ENCODE data around the gene SLC51A.
"Not testable (repeated sequence)": the region's sequence is repeated elsewhere in the genome, so short reads cannot be mapped to it uniquely, and the experiment has no call there.

Gene SLC51A
- total RNA-seq, result 0 to 0.19 (median 0) reads per million in 3 donors

DNA sequence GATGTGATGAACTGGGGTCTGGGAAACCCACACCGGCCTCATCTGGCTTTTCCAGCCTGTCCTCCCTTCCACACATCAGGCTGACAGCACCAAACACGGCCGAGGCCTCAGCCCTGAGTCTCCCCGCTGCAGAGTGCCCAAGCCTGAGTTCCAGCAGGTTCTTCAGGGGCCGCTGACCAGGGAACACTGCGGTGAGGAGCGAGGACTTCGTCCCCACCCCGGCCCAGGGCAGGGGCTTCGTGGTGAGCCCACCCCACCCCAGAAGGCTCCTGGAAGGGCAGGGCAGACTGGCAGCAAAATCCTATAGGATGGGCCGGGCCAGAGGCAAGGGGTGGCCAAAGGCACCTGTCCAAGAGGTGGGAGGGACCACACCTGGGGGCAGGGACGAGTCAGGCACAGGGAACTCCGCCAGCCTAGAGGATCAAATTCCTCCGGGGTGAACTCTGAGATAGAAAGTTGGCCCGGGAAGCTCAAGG, at the start of gene SLC51A:
Gene SLC51A (plus strand): TSS at position 446 of the 476 bp plus-strand sequence. CDS start 179 bp downstream, outside the sequence.
- H3K27ac ChIP-seq (ENCODE audit: insufficient read depth, low read length, poor library complexity, severe bottlenecking), result no peak within 1 kb of the TSS
- no peaks in the 10 kb centered on the region for H3K27me3 ChIP-seq (replicated peaks; ENCODE audit: control insufficient read depth, insufficient read depth, low read length, poor library complexity, severe bottlenecking)
- no peaks in the 10 kb centered on the region for H3K36me3 ChIP-seq (ENCODE audit: control insufficient read depth, insufficient read depth, low read length)
- no peak within 1 kb of the TSS for H3K4me3 ChIP-seq (ENCODE audit: insufficient read depth, low read depth, low read length, poor library complexity, severe bottlenecking)
- H3K9me3 ChIP-seq (ENCODE audit: control insufficient read depth, low read length), result no peaks in the 10 kb centered on the region
- DNase-seq, result no peak
- H3K4me1 ChIP-seq (ENCODE audit: control insufficient read depth, insufficient read depth, low read length, poor library complexity, severe bottlenecking), result peaks cover 7% of the 10 kb centered on the region

DNA sequence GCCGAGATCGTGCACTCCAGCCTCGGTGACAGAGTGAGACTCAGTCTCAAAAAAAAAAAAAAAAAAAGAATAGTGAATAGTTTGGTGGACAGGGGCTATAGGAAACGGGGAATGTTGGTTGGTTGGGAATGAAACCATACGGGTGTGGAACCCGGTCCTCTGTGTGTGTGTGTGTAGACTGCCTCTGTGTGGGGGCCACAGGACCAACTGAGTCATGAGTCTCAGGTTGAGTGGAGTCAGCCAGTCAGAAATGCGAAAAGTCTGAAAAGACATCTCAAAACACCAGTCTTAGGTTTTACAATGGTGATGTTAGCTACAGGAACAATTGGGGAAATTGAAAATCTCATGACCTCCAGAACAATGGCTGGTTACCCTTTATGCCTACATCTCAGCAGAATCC, 49.6 kb upstream of the SLC51A start:
- no peaks in the 10 kb centered on the region for H3K27me3 ChIP-seq (replicated peaks; ENCODE audit: control insufficient read depth, insufficient read depth, low read length, poor library complexity, severe bottlenecking)
- H3K4me3 ChIP-seq (ENCODE audit: insufficient read depth, low read depth, low read length, poor library complexity, severe bottlenecking), result no peak overlapping the region
- no peaks in the 10 kb centered on the region for H3K4me1 ChIP-seq (ENCODE audit: control insufficient read depth, insufficient read depth, low read length, poor library complexity, severe bottlenecking)
- no peak for DNase-seq
- no peak overlapping the region for H3K27ac ChIP-seq (ENCODE audit: insufficient read depth, low read length, poor library complexity, severe bottlenecking)
- no peaks in the 10 kb centered on the region for H3K36me3 ChIP-seq (ENCODE audit: control insufficient read depth, insufficient read depth, low read length)
- H3K9me3 ChIP-seq (ENCODE audit: control insufficient read depth, low read length), result no peaks in the 10 kb centered on the region

DNA sequence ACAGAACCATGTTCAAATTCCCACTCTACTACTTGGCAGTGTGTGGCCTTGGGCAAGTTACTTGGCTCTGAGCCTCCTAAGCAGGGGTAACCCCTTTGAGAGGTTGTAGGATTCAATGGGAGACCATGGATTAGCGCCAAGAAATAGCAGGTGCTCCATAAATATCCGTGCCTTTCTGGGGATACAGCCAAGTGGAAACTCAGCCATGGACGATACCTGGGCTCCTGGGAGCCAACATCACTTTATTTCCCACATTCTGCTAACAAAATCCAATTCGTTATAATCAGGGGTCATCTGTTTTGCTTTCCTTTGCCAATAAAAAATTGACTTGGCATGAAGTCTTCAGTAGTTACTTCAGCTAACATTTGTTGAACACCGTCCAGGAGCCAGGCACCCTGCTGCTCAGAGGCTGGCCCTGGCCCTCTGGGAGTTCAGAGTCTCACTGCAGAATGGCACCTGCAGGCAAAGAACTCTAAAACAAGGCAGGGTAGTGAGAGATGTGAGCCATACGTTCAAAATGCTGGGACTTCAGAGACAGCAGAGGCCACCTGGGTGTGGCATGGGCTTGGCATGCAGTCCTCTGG, 47.4 kb upstream of the SLC51A start:
- Histone ChIP-seq H3K4me3 (ENCODE audit: insufficient read depth, low read depth, low read length, poor library complexity, severe bottlenecking) (no peak overlapping the region), H3K9me3 (ENCODE audit: control insufficient read depth, low read length) (no peaks in the 10 kb centered on the region), H3K27ac (ENCODE audit: insufficient read depth, low read length, poor library complexity, severe bottlenecking) (no peak overlapping the region), H3K4me1 (ENCODE audit: control insufficient read depth, insufficient read depth, low read length, poor library complexity, severe bottlenecking) (no peaks in the 10 kb centered on the region), H3K27me3 (replicated peaks; ENCODE audit: control insufficient read depth, insufficient read depth, low read length, poor library complexity, severe bottlenecking) (no peaks in the 10 kb centered on the region), H3K36me3 (ENCODE audit: control insufficient read depth, insufficient read depth, low read length) (no peaks in the 10 kb centered on the region)
- DNase-seq, result no peak

DNA sequence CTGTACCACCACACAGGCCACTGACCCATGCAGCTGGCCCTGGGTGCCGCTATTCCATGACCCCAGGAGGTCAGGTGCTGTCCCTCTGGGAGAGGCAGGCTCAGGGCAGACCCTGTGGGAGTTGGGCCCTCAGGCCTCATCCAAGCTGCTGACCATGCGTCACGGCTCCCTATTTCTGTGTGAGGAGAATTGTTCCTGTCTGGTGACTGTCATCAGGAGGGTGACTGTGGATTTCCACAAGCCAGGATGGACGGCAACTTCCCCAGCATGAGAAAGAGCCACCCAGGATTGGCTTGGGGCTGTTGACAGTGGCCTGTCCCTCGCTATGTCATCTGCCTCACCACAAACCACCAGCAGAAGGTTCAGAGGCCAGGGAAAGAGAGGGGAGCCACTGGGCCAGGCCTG, 46.5 kb upstream of the SLC51A start:
- no peaks in the 10 kb centered on the region for H3K27me3 ChIP-seq (replicated peaks; ENCODE audit: control insufficient read depth, insufficient read depth, low read length, poor library complexity, severe bottlenecking)
- no peak overlapping the region for H3K27ac ChIP-seq (ENCODE audit: insufficient read depth, low read length, poor library complexity, severe bottlenecking)
- H3K9me3 ChIP-seq (ENCODE audit: control insufficient read depth, low read length), result no peaks in the 10 kb centered on the region
- H3K36me3 ChIP-seq (ENCODE audit: control insufficient read depth, insufficient read depth, low read length), result no peaks in the 10 kb centered on the region
- no peaks in the 10 kb centered on the region for H3K4me1 ChIP-seq (ENCODE audit: control insufficient read depth, insufficient read depth, low read length, poor library complexity, severe bottlenecking)
- H3K4me3 ChIP-seq (ENCODE audit: insufficient read depth, low read depth, low read length, poor library complexity, severe bottlenecking), result no peak overlapping the region
- DNase-seq, result no peak

DNA sequence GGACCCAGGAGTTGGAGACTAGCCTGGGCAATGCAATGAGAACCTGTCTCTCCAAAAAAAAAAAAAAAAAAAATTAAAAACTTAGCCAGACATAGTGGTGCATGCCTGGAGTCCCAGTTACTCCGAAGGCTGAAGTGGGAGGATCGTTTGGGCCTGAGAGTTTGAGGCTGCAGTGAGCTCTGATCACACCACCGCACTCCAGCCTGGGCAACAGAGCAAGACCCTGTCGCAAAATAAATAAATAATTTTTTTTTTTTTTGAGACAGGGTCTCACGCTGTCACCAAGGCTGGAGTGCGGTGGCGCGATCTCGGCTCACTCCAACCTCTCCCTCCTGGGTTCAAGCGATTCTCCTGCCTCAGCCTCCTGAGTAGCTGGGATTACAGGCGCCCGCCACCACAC, 46.0 kb upstream of the SLC51A start:
- H3K27ac ChIP-seq (ENCODE audit: insufficient read depth, low read length, poor library complexity, severe bottlenecking); H3K27me3 ChIP-seq (replicated peaks; ENCODE audit: control insufficient read depth, insufficient read depth, low read length, poor library complexity, severe bottlenecking); H3K4me3 ChIP-seq (ENCODE audit: insufficient read depth, low read depth, low read length, poor library complexity, severe bottlenecking); H3K9me3 ChIP-seq (ENCODE audit: control insufficient read depth, low read length); H3K4me1 ChIP-seq (ENCODE audit: control insufficient read depth, insufficient read depth, low read length, poor library complexity, severe bottlenecking); H3K36me3 ChIP-seq (ENCODE audit: control insufficient read depth, insufficient read depth, low read length); DNase-seq: not testable (repeated sequence)

DNA sequence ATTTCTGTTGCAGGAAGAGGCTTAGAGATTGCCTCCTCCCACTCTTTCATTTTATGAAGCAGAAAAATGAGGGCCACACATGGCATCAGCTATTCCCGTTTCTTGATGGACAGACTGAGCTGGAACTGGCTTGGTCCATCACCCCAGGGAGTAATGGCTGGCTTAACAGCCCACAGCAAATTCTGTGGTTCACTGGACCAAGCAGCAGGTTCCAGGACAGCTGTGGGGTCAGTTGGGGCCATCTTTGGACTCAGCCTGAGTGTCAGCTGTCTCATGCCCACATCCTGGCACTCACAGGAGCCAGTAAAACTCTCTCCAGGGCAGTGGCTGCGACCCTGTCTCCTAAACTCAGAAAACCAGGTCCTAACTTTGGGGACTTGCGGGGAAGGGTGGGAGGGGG, 41.7 kb upstream of the SLC51A start:
- Histone ChIP-seq H3K4me1 (ENCODE audit: control insufficient read depth, insufficient read depth, low read length, poor library complexity, severe bottlenecking) (peaks cover 12% of the 10 kb centered on the region), H3K9me3 (ENCODE audit: control insufficient read depth, low read length) (no peaks in the 10 kb centered on the region), H3K27me3 (replicated peaks; ENCODE audit: control insufficient read depth, insufficient read depth, low read length, poor library complexity, severe bottlenecking) (no peaks in the 10 kb centered on the region), H3K27ac (ENCODE audit: insufficient read depth, low read length, poor library complexity, severe bottlenecking) (no peak overlapping the region), H3K36me3 (ENCODE audit: control insufficient read depth, insufficient read depth, low read length) (no peaks in the 10 kb centered on the region), H3K4me3 (ENCODE audit: insufficient read depth, low read depth, low read length, poor library complexity, severe bottlenecking) (no peak overlapping the region)
- no peak for DNase-seq

DNA sequence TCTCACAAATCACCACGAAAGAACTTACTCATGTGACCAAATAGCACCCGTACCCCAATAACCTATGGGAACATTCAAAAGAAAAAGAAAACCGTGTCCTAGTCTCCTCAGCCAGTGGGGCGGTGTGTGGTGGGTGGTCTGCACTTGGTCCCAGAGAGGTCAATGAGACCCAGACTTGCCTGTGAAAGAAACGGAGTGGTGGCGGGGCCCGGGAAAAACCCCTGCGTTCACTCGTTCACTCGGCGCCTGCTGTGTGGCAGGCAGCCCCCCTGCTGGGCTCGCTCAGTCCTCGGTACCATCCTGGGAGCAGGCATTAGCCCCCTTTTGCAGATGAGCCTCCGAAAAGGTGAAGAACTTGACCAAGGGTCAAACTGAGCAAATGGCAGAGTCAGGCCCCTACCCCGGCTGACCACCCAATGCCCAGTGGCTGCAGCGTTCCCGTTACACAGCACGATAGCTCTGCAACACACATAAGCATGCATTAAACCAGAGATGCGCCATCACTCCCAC, 41.2 kb upstream of the SLC51A start:
- Histone ChIP-seq H3K4me3 (ENCODE audit: insufficient read depth, low read depth, low read length, poor library complexity, severe bottlenecking) (no peak overlapping the region), H3K4me1 (ENCODE audit: control insufficient read depth, insufficient read depth, low read length, poor library complexity, severe bottlenecking) (peaks cover 16% of the 10 kb centered on the region), H3K27ac (ENCODE audit: insufficient read depth, low read length, poor library complexity, severe bottlenecking) (no peak overlapping the region), H3K27me3 (replicated peaks; ENCODE audit: control insufficient read depth, insufficient read depth, low read length, poor library complexity, severe bottlenecking) (no peaks in the 10 kb centered on the region), H3K9me3 (ENCODE audit: control insufficient read depth, low read length) (no peaks in the 10 kb centered on the region), H3K36me3 (ENCODE audit: control insufficient read depth, insufficient read depth, low read length) (no peaks in the 10 kb centered on the region)
- DNase-seq, result no peak

DNA sequence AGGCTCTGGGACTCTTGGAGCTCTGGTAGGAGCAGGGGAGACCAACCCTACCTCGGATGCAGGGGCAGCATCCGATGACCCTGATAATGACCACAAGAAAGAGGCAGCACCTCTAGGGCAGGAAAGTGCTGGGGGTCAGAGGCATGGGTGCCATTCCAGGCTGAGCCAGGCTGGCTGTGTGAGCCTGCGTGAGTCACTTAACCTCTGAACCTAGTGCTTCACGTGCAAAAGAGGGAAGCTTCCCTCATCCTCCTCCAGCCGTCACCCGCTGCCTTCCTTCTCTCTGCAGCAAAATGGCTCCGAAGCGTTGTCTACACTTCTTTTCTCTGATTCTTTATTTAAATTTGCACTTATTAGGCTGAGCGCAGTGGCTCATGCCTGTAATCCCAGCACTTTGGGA, 40.6 kb upstream of the SLC51A start:
- Histone ChIP-seq H3K27ac (ENCODE audit: insufficient read depth, low read length, poor library complexity, severe bottlenecking) (no peak overlapping the region), H3K9me3 (ENCODE audit: control insufficient read depth, low read length) (no peaks in the 10 kb centered on the region), H3K4me1 (ENCODE audit: control insufficient read depth, insufficient read depth, low read length, poor library complexity, severe bottlenecking) (peaks cover 21% of the 10 kb centered on the region), H3K27me3 (replicated peaks; ENCODE audit: control insufficient read depth, insufficient read depth, low read length, poor library complexity, severe bottlenecking) (no peaks in the 10 kb centered on the region), H3K36me3 (ENCODE audit: control insufficient read depth, insufficient read depth, low read length) (no peaks in the 10 kb centered on the region), H3K4me3 (ENCODE audit: insufficient read depth, low read depth, low read length, poor library complexity, severe bottlenecking) (no peak overlapping the region)
- no peak for DNase-seq

DNA sequence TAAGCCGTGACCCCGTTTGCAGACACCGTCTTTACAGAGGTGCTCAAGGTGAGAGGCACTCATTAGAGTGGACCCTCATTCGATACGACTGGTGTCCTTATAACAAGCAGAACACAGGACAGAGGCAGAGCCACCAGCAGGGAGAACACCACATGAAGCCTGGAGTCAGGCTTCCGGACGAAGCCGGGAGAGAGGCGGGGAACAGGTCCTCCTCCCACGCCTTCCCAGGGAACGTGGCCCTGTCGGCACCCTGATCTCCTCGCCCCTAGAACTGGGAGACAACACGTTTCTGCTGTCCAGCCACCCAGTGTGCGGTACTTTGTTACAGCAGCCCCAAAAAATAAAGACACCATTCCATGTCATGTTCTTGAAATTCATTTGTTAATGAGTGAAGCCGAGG, 38.8 kb upstream of the SLC51A start:
- Histone ChIP-seq H3K4me3 (ENCODE audit: insufficient read depth, low read depth, low read length, poor library complexity, severe bottlenecking) (no peak overlapping the region), H3K4me1 (ENCODE audit: control insufficient read depth, insufficient read depth, low read length, poor library complexity, severe bottlenecking) (peaks cover 36% of the 10 kb centered on the region), H3K9me3 (ENCODE audit: control insufficient read depth, low read length) (no peaks in the 10 kb centered on the region), H3K27ac (ENCODE audit: insufficient read depth, low read length, poor library complexity, severe bottlenecking) (no peak overlapping the region), H3K36me3 (ENCODE audit: control insufficient read depth, insufficient read depth, low read length) (no peaks in the 10 kb centered on the region), H3K27me3 (replicated peaks; ENCODE audit: control insufficient read depth, insufficient read depth, low read length, poor library complexity, severe bottlenecking) (no peaks in the 10 kb centered on the region)
- DNase-seq, result no peak

DNA sequence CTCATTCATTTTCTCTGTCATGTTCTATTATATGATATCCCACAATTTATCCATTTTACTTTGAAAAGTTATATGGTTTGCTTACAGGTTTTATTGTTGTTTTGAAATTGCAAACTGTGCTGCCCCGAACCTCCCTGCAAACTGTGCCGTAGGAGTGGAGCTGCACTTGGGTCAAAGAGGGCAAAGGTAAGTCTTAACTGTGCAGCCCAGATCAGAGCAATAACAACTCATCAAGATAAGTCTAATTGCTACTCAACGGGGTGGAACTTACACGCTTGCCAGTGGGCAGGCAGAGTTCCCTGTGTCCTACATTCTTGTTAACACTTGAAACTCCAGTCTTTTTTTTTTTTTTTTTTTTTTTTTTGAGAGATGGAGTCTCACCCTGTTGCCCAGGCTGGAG, 38.4 kb upstream of the SLC51A start:
- no peaks in the 10 kb centered on the region for H3K36me3 ChIP-seq (ENCODE audit: control insufficient read depth, insufficient read depth, low read length)
- H3K4me3 ChIP-seq (ENCODE audit: insufficient read depth, low read depth, low read length, poor library complexity, severe bottlenecking), result no peak overlapping the region
- H3K4me1 ChIP-seq (ENCODE audit: control insufficient read depth, insufficient read depth, low read length, poor library complexity, severe bottlenecking), result peaks cover 36% of the 10 kb centered on the region
- no peak overlapping the region for H3K27ac ChIP-seq (ENCODE audit: insufficient read depth, low read length, poor library complexity, severe bottlenecking)
- no peaks in the 10 kb centered on the region for H3K9me3 ChIP-seq (ENCODE audit: control insufficient read depth, low read length)
- no peaks in the 10 kb centered on the region for H3K27me3 ChIP-seq (replicated peaks; ENCODE audit: control insufficient read depth, insufficient read depth, low read length, poor library complexity, severe bottlenecking)
- DNase-seq, result no peak

Data from effector memory CD4-positive, alpha-beta T cell (primary cell).